WTC11 (cell line): ENCODE results near the gene THRA.

Experiments
- AFF4 ChIP-seq: sonication (generic); formaldehyde crosslinking; IDR thresholded peaks from 2 replicates; pipeline ENCODE4 v1.8.1; 2023; ENCODE audit warnings: mild to moderate bottlenecking, missing genetic modification reagents, borderline replicate concordance
- ATF3 ChIP-seq: sonication (generic); formaldehyde crosslinking; conservative IDR thresholded peaks from 2 replicates; pipeline ENCODE4 v1.8.1; 2022; ENCODE audit warnings: mild to moderate bottlenecking, missing genetic modification reagents
- CBFB ChIP-seq: sonication (generic); formaldehyde crosslinking; IDR thresholded peaks from 2 replicates; pipeline ENCODE4 v1.8.1; 2022; ENCODE audit warnings: mild to moderate bottlenecking, low read depth, missing genetic modification reagents
- CREB1 ChIP-seq: sonication (generic); formaldehyde crosslinking; IDR thresholded peaks from 2 replicates; pipeline ENCODE4 v1.8.0; 2023; ENCODE audit warnings: mild to moderate bottlenecking, missing genetic modification reagents
- CTCF ChIP-seq: fragments of 200-600 bp; IDR thresholded peaks from 2 replicates; pipeline ENCODE4 v1.8.0; 2022; ENCODE audit warnings: antibody characterized with exemption
- ELF4 ChIP-seq: sonication (generic); formaldehyde crosslinking; IDR thresholded peaks from 2 replicates; pipeline ENCODE4 v1.8.1; 2022; ENCODE audit warnings: low read depth, mild to moderate bottlenecking, moderate library complexity, missing genetic modification reagents
- NR2C2 ChIP-seq: sonication (generic); formaldehyde crosslinking; IDR thresholded peaks from 2 replicates; pipeline ENCODE4 v1.8.0; 2022; ENCODE audit warnings: mild to moderate bottlenecking, missing genetic modification reagents
- TCF7 ChIP-seq: sonication (generic); formaldehyde crosslinking; IDR thresholded peaks from 2 replicates; pipeline ENCODE4 v1.8.0; 2022; ENCODE audit warnings: mild to moderate bottlenecking, low read depth, missing genetic modification reagents, moderate library complexity
- ZNF317 ChIP-seq: sonication (generic); formaldehyde crosslinking; IDR thresholded peaks from 2 replicates; pipeline ENCODE4 v1.8.1; 2023; ENCODE audit warnings: low read depth, mild to moderate bottlenecking, moderate library complexity, missing genetic modification reagents, borderline replicate concordance
- ZNF416 ChIP-seq: fragments of 250-450 bp; sonication (Bioruptor Pico); IDR thresholded peaks from 2 replicates; pipeline ENCODE4 v1.9.0; 2021; ENCODE audit warnings: mild to moderate bottlenecking, inconsistent platforms
- ZNF423 ChIP-seq: fragments of 250-450 bp; sonication (Bioruptor Pico); IDR thresholded peaks from 2 replicates; pipeline ENCODE4 v2.1.2; 2022; ENCODE audit warnings: mild to moderate bottlenecking, moderate library complexity
- ZNF532 ChIP-seq: fragments of 250-450 bp; sonication (Bioruptor Pico); IDR thresholded peaks from 2 replicates; pipeline ENCODE4 v1.9.0; 2021; ENCODE audit warnings: mild to moderate bottlenecking, borderline replicate concordance
- TF ChIP-seq, protein P1 (sequence below): sonication (generic); formaldehyde crosslinking; IDR thresholded peaks from 2 replicates; pipeline ENCODE4 v1.8.1; 2023; ENCODE audit warnings: mild to moderate bottlenecking, missing genetic modification reagents, moderate library complexity

GRCh38 chr17:40095351-40095943, 32.7 kb downstream of the THRA start:
- TF ChIP-seq CTCF (no peak), ATF3 (CRISPR knock-in tag) (no peak), AFF4 (CRISPR knock-in tag) (no peak), CREB1 (no peak), ELF4 (CRISPR knock-in tag) (no peak), ZNF416 (no peak), ZNF423 (CRISPR knock-in tag) (no peak), NR2C2 (CRISPR knock-in tag) (no peak), ZNF317 (CRISPR knock-in tag) (no peak), ZNF532 (CRISPR knock-in tag) (no peak), CBFB (CRISPR knock-in tag) (no peak), TCF7 (CRISPR knock-in tag) (no peak)
- TF ChIP-seq, protein P1, sequence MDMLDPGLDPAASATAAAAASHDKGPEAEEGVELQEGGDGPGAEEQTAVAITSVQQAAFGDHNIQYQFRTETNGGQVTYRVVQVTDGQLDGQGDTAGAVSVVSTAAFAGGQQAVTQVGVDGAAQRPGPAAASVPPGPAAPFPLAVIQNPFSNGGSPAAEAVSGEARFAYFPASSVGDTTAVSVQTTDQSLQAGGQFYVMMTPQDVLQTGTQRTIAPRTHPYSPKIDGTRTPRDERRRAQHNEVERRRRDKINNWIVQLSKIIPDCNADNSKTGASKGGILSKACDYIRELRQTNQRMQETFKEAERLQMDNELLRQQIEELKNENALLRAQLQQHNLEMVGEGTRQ (CRISPR knock-in tag): no peak
